ENCODE results near the gene OR2W3.
A peak's percentile ranks its signal among the peaks of the same experiment; 100 is the strongest.
"Not testable (repeated sequence)": the region's sequence is repeated elsewhere in the genome, so short reads cannot be mapped to it uniquely, and the experiment has no call there.

The OR2W3 gene

DNA sequence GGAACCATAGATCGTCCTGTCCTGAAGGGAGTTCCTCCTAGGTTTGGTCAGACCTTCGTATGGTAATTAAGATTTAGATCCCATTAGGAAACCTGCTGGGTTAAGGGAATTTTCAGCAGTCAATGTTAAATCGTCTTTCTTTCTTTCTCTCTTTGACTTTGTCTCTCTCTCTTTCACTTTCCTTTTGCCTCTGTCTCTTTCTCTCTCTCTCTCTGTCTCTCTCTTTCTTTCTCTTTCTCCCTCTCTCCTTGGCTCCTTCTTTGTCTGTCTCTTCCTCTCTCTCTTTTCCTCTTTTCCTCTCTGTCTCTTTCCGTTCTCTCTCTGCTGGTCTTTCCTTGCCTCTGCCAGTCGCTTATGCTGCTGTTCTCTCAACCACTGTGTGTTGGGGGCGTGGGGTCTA is 8.7 kb downstream of the OR2W3 start:
- Mint-ChIP-seq H3K4me1 (ENCODE audit: low read depth) (peaks cover 27% of the 10 kb centered on the region), H3K9me3 (peaks cover 7% of the 10 kb centered on the region), H3K36me3 (ENCODE audit: low read depth) (no peaks in the 10 kb centered on the region), H3K4me3 (no peak overlapping the region), H3K27me3 (no peaks in the 10 kb centered on the region), H3K27ac (no peak overlapping the region)
- DNase-seq, result no peak

DNA sequence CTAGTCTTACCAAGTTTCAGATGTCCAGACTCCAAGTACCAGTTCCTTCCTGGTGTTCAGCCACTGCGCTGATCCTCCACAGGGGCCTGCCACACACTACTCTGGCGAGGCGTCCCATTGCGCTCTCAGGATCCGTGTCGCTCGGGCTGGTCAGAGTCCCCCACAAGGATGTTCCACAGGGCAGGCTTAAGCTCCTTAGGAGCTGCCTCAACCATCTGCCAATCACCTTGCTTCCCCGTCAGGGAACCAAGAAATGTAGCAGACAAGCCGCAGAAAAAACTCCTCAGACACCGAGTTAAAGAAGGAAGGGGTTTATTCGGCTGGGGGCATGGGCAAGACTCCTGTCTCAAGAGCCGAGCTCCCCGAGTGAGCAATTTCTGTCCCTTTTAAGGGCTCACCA is 9.8 kb downstream of the OR2W3 start:
- no peak for DNase-seq
- Mint-ChIP-seq H3K27me3 (no peaks in the 10 kb centered on the region), H3K36me3 (ENCODE audit: low read depth) (no peaks in the 10 kb centered on the region), H3K4me1 (ENCODE audit: low read depth) (peaks cover 27% of the 10 kb centered on the region), H3K9me3 (peaks cover 7% of the 10 kb centered on the region), H3K27ac (no peak overlapping the region), H3K4me3 (no peak overlapping the region)

DNA sequence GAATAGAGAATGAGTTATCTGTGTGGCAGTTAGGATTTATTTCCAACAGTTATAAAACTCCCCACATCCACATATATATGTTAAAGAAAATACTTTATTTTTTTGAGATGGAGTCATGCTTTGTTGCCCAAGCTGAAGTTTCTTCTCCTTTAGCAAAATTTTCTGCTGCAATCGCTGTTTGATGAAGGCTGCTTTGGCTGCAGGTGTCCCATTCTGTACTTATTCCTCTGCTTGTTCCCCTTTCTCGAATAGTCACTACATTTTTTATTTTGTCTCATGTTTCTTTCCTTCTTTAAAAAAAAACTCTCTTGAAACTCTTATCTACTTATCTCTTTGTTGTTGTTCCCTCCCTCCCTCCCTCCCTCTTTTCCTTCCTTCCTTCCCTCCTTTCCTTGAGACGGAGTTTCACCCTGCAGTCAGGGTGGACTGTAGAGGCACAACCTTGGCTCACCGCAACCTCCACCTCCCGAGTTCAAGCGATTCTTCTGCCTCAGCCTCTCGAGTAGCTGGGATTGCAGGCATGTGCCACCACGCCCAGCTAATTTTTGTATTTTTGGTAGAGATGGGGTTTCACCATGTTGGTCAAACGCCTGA is 10.6 kb downstream of the OR2W3 start:
- DNase-seq, result peak; percentile 48
- Mint-ChIP-seq H3K4me3 (peak overlapping the region; percentile 47), H3K36me3 (ENCODE audit: low read depth) (no peaks in the 10 kb centered on the region), H3K9me3 (peaks cover 7% of the 10 kb centered on the region), H3K27me3 (no peaks in the 10 kb centered on the region), H3K4me1 (ENCODE audit: low read depth) (peaks cover 27% of the 10 kb centered on the region), H3K27ac (peak overlapping the region; percentile 86)

DNA sequence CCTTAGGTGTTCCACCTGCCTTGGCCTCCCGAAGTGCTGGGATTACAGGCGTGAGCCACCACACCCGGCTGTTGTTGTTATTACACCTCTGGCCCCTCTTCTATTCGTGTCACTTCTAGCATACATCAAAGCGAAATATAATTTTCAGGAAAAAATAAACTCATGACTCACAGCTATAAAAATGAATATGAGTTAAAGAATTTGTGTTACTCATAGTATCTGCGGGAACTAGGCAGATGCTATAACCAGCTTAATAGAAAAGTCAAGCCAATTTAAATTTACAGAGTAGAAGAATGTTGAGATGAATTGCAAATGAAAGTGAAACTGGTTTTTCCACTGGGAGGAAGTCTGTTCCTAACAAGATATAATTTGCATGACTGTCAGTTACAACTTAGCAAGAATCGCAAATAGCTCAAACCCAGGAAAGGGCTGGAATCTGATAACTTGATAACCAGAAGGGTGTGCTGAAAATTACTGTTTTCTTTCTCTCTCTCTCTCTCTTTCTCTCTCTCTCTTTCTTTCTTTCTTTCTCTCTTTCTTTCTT is 11.2 kb downstream of the OR2W3 start:
- Mint-ChIP-seq H3K36me3 (ENCODE audit: low read depth) (no peaks in the 10 kb centered on the region), H3K27ac (peak overlapping the region; percentile 86), H3K9me3 (peaks cover 7% of the 10 kb centered on the region), H3K27me3 (no peaks in the 10 kb centered on the region), H3K4me1 (ENCODE audit: low read depth) (peaks cover 27% of the 10 kb centered on the region), H3K4me3 (peak overlapping the region; percentile 47)
- DNase-seq, result no peak

DNA sequence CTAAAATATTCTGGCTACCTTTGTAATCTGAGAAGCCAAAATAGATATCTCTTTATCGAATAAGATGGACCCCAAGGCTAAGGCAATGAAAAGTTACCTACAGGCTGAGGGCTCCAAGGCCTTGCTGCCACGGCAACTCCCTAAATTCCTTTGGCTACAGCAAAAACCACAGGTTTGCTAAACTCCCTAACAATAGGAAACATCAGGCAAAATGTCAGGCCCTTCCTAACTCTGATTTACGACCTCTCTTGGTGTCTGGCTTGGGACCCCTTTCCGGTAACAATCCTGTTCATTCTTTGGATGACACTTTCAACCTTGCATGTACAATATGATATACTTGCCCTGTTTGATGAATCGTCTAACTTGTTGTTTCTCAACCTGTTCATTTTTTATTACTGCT is 13.4 kb downstream of the OR2W3 start:
- DNase-seq, result no peak
- Mint-ChIP-seq H3K36me3 (ENCODE audit: low read depth) (no peaks in the 10 kb centered on the region), H3K4me1 (ENCODE audit: low read depth) (peaks cover 27% of the 10 kb centered on the region), H3K9me3 (peaks cover 4% of the 10 kb centered on the region), H3K27me3 (no peaks in the 10 kb centered on the region), H3K4me3 (no peak overlapping the region), H3K27ac (no peak overlapping the region)

DNA sequence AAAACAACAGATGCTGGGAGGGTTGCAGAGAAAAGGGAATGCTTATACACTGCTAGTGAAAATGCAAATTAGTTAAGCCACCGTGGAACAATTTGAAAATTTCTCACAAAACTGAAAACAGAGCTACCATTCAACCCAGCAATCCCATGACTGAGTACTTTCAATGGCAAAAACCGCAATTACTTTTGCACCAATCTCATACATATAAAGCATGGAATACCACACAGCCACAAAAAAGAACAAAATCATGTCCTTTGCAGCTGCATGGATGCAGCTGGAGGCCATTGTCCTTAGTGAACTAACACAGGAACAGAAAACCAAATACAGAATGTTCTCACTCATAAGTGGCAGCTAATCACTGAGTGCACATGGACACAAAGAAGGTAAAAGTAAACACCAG is 18.4 kb downstream of the OR2W3 start:
- H3K9me3 Mint-ChIP-seq, result no peaks in the 10 kb centered on the region
- H3K27me3 Mint-ChIP-seq, result peaks cover 13% of the 10 kb centered on the region
- no peak for DNase-seq
- H3K36me3 Mint-ChIP-seq (ENCODE audit: low read depth), result no peaks in the 10 kb centered on the region
- no peak overlapping the region for H3K27ac Mint-ChIP-seq
- no peaks in the 10 kb centered on the region for H3K4me1 Mint-ChIP-seq (ENCODE audit: low read depth)
- H3K4me3 Mint-ChIP-seq, result no peak overlapping the region

DNA sequence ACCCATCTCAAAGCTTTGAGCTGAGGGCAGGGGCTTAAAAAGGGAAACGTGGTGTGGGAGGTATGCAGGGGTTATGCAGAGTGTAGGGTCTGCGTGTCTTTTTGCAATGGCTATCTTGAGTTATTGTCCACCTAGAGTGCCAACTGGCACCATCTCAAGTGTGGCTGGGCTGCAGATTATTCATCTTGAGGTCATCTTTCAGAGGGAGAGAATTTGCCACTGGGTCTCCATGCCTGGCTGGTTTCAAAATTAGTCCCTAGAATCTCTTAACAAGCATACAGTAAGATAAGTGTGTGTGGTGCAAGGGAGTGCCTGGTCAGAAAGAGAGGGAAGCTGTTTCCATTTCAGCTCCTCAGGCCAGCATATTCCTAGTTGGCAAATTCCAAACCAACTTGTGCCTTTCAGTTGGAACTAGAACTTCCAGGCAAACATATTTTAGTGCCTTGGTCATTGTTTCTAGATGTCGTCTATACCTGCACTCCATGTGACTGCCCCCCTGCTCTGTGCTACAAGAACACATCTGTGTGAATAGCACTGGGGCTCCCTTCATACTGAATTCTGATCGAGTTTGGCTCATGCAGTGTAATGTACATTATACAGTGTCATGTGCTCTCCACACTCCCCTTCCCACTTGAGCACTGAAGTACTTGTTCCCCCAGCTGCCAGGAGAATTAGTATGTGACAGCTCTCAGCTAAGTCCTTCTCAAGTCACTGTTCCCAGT is 19.7 kb downstream of the OR2W3 start:
- peaks cover 13% of the 10 kb centered on the region for H3K27me3 Mint-ChIP-seq
- H3K4me1 Mint-ChIP-seq (ENCODE audit: low read depth), result no peaks in the 10 kb centered on the region
- H3K27ac Mint-ChIP-seq, result no peak overlapping the region
- no peaks in the 10 kb centered on the region for H3K36me3 Mint-ChIP-seq (ENCODE audit: low read depth)
- H3K4me3 Mint-ChIP-seq, result no peak overlapping the region
- no peaks in the 10 kb centered on the region for H3K9me3 Mint-ChIP-seq
- no peak for DNase-seq

DNA sequence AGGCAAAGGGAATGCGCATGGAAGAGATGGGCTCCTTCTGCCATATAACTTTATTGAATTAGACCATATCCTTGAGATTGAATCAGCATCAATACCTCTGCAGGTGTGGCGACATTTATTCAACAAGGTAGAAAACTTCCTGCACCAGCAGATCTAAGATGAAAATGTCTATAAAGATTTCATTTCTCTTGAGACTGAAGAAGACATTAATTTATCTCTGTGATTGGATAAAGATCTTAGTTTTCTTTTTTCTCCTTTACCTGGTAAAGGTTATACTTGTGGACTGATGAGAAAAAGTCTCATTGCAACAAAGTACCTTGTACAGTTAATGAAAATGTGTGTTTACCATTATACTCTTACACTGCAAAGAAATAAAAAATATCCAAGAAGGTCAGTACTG is 24.6 kb downstream of the OR2W3 start, which contains the start of gene OR2T8:
Gene OR2T8, plus strand, starts transcription at position 301 of the 400 bp plus-strand sequence. CDS start 766 bp downstream, outside the sequence.
- no peaks in the 10 kb centered on the region for H3K9me3 Mint-ChIP-seq
- no peak for DNase-seq
- no peaks in the 10 kb centered on the region for H3K36me3 Mint-ChIP-seq (ENCODE audit: low read depth)
- no peak within 1 kb of the TSS for H3K27ac Mint-ChIP-seq
- H3K27me3 Mint-ChIP-seq, result peaks cover 13% of the 10 kb centered on the region
- no peaks in the 10 kb centered on the region for H3K4me1 Mint-ChIP-seq (ENCODE audit: low read depth)
- no peak within 1 kb of the TSS for H3K4me3 Mint-ChIP-seq

DNA sequence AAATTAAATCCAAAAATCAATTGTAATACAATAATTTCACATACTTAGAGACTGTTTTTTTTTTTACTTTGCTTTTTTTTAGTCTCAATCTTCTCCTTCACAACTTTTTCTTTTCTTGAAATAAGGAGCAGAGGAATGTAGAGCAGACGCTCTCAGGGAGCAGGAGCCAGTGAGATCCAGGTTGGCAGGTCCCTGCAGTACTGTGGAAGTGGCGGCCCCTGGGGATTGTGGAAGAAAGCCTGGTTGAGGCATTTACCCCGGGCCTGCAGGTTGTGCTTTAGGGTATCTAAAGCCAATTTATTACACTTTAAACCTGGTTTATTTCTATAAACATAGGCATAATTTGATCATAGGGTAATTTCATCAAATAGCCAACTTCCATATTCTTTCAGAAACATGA is 28.6 kb downstream of the OR2W3 start:
- Mint-ChIP-seq H3K9me3 (no peaks in the 10 kb centered on the region), H3K4me1 (ENCODE audit: low read depth) (no peaks in the 10 kb centered on the region), H3K27me3 (no peaks in the 10 kb centered on the region), H3K27ac (no peak overlapping the region), H3K4me3 (no peak overlapping the region), H3K36me3 (ENCODE audit: low read depth) (no peaks in the 10 kb centered on the region)
- DNase-seq, result no peak

DNA sequence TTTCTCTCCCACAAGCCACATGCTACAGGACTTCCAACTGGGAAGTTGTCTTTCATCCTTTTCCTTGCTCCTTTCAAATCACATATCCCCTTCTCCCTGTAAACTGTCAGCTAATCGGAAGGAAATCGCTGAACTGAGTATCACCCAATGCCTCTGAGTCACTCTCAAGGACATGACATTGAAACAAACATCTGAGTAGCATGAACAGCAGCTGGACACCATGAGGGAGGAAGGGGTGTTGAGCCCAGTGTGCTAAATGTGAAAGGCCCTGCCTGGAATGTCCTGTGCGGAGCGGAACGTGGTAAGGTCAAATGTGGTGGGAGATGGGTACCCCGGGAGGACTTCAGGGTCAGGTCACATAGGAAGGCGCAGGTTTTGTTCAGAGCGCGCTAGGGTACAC is 29.5 kb downstream of the OR2W3 start, which contains the start of gene OR2AJ1:
Gene OR2AJ1, plus strand, starts transcription at position 22 of the 400 bp plus-strand sequence. CDS start 8,880 bp downstream, outside the sequence.
- Mint-ChIP-seq H3K9me3 (no peaks in the 10 kb centered on the region), H3K4me3 (no peak within 1 kb of the TSS), H3K27ac (no peak within 1 kb of the TSS), H3K4me1 (ENCODE audit: low read depth) (no peaks in the 10 kb centered on the region), H3K36me3 (ENCODE audit: low read depth) (no peaks in the 10 kb centered on the region), H3K27me3 (no peaks in the 10 kb centered on the region)
- DNase-seq, result no peak

DNA sequence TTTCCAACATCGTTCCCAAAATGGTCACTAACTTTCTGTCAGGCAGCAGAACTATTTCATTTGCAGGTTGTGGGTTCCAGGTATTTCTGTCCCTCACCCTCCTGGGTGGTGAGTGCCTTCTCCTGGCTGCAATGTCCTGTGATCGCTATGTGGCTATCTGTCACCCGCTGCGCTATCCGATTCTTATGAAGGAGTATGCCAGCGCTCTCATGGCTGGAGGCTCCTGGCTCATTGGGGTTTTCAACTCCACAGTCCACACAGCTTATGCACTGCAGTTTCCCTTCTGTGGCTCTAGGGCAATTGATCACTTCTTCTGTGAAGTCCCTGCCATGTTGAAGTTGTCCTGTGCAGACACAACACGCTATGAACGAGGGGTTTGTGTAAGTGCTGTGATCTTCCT is 38.6 kb downstream of the OR2W3 start:
- peaks cover 1% of the 10 kb centered on the region for H3K36me3 Mint-ChIP-seq (ENCODE audit: low read depth)
- H3K27ac Mint-ChIP-seq, result no peak overlapping the region
- peaks cover 12% of the 10 kb centered on the region for H3K9me3 Mint-ChIP-seq
- H3K4me3 Mint-ChIP-seq, result no peak overlapping the region
- H3K4me1 Mint-ChIP-seq (ENCODE audit: low read depth), result no peaks in the 10 kb centered on the region
- no peak for DNase-seq
- H3K27me3 Mint-ChIP-seq, result no peaks in the 10 kb centered on the region

DNA sequence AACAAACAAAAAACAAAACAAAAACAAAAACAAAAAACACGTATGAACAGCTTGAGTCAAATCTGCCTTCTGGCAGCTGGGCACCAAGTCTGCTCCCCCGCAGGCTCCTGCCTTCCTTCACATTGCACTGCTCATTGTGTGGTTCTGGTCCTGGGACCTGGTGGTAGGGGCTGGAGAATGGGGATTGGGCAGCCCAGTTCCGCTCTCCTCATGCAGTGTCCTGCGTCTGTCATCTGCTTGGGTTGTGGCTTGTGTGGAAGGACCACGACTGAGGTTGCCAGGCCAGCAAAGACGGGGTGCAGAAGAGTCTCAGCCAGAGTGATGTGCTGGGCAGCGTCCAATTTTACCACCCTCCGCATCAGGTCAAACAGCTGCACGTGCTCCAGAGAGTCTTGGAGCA is 40.4 kb downstream of the OR2W3 start:
- no peaks in the 10 kb centered on the region for H3K4me1 Mint-ChIP-seq (ENCODE audit: low read depth)
- H3K9me3 Mint-ChIP-seq, result peaks cover 12% of the 10 kb centered on the region
- H3K27me3 Mint-ChIP-seq, result no peaks in the 10 kb centered on the region
- no peak for DNase-seq
- H3K4me3 Mint-ChIP-seq, result no peak overlapping the region
- no peak overlapping the region for H3K27ac Mint-ChIP-seq
- peaks cover 1% of the 10 kb centered on the region for H3K36me3 Mint-ChIP-seq (ENCODE audit: low read depth)

DNA sequence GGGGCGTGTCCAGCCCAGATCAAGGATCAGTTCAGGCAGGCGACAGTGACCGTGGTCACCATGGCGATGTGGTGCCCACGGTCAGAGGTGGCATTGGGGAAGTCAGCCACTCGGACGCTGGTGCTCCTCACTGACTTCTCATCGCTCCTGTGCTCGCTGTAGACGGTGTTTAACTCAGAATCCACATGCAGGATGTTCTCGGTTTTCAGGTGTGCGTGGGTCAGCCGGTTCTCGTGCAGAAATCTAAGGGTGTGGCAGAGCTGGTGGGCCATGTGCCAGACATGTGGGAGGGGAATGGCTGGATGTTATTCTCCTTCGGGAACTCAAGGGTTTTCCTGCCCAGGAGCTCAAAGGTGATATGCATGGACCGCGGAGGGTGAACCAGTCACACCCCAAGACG is 41.0 kb downstream of the OR2W3 start:
- H3K4me1 Mint-ChIP-seq (ENCODE audit: low read depth), result no peaks in the 10 kb centered on the region
- DNase-seq, result no peak
- no peak overlapping the region for H3K27ac Mint-ChIP-seq
- H3K27me3 Mint-ChIP-seq, result no peaks in the 10 kb centered on the region
- peaks cover 12% of the 10 kb centered on the region for H3K9me3 Mint-ChIP-seq
- peaks cover 1% of the 10 kb centered on the region for H3K36me3 Mint-ChIP-seq (ENCODE audit: low read depth)
- no peak overlapping the region for H3K4me3 Mint-ChIP-seq

DNA sequence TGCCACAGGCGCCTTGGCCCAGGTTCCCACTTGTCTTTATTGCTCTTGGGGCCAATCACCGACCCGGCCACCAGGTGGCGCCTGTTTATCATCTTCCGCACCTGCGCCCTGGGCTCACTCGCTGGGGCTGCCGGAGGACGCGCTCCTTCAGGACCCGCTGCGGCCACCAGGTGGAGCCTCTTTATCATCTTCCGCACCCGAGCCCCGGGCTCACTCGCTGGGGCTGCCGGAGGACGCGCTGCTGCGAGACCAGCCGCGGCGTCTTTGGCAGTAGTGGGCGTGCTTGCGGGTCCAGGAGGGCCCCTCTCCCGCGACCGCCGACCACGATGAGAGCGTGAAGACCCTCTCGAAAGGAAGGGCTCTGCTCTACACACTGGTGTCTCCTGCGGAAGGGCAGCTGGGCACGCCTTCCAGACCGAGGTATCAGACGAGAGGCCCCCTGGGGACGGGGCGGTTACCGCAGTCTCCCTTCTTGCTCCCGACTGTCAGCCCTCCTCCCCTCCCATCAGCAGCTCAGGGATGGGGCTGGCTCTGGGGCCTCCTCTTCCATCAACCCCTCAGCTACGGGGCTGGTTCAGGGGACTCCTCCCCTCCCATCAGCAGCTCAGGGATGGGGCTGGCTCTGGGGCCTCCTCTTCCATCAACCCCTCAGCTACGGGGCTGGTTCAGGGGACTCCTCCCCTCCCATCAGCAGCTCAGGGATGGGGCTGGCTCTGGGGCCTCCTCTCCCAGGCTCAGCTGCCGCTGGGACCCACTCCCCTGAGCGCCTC is 41.8 kb downstream of the OR2W3 start:
- H3K4me1 Mint-ChIP-seq (ENCODE audit: low read depth); H3K36me3 Mint-ChIP-seq (ENCODE audit: low read depth); H3K27me3 Mint-ChIP-seq: not testable (repeated sequence)
- DNase-seq, result peak; percentile 95
- peak overlapping the region; percentile 76 for H3K27ac Mint-ChIP-seq
- H3K4me3 Mint-ChIP-seq, result peak overlapping the region; percentile 81
- peaks cover 12% of the 10 kb centered on the region for H3K9me3 Mint-ChIP-seq

DNA sequence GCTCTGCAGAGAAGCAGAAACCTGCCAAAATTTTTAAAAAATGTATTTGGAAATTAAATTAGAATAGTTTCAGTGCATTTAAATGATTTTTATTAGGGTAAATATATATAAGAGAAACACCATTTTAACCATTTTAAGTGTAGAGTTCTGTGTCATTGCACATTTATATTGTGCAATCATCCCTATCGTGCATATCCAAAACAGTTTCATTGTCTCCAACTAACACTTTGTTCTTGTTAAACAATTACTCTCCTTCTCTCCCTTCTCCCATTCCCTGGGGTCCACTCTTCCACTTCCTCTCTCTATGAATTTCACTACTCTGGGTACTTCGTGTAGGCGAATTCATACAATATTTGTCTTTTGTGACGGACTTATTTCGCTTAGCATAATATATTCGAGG is 47.2 kb downstream of the OR2W3 start:
- Mint-ChIP-seq H3K4me3 (no peak overlapping the region), H3K36me3 (ENCODE audit: low read depth) (no peaks in the 10 kb centered on the region), H3K9me3 (no peaks in the 10 kb centered on the region), H3K27me3 (no peaks in the 10 kb centered on the region), H3K27ac (no peak overlapping the region), H3K4me1 (ENCODE audit: low read depth) (no peaks in the 10 kb centered on the region)
- DNase-seq, result no peak
